Endodermal cell (in vitro differentiated cells): Measurements from ENCODE around the gene ZNF780A. TPM values are rescaled to one million over a fixed set of nuclear protein-coding genes. Genes with fewer than 3 reads are reported as not detected.
"Not testable (repeated sequence)": the region's sequence is repeated elsewhere in the genome, so short reads cannot be mapped to it uniquely, and the experiment has no call there.

ENCODE experiments used
- DNase-seq: peaks from one replicate; pipeline ENCODE4 v3.0.0-alpha.2; 2017
- H3K27ac ChIP-seq: 2 replicates; pipeline ENCODE4 v1.5.1; 2013; ENCODE audit warnings: mild to moderate bottlenecking, low read depth, low read length, moderate library complexity
- H3K27me3 ChIP-seq: 2 replicates; pipeline ENCODE4 v1.6.1; 2013; ENCODE audit warnings: mild to moderate bottlenecking, low read length, moderate library complexity; ENCODE audit not compliant: insufficient read depth, control insufficient read depth, poor library complexity, severe bottlenecking
- H3K36me3 ChIP-seq: 2 replicates; pipeline ENCODE4 v1.7.0; 2013; ENCODE audit warnings: mild to moderate bottlenecking, low read length, moderate library complexity; ENCODE audit not compliant: control insufficient read depth, insufficient read depth
- H3K4me1 ChIP-seq: one replicate; pipeline ENCODE4 v1.7.0; 2013; ENCODE audit warnings: low read length; ENCODE audit not compliant: control insufficient read depth, insufficient read depth
- H3K4me3 ChIP-seq: 2 replicates; pipeline ENCODE4 v1.5.1; 2013; ENCODE audit warnings: mild to moderate bottlenecking, low read length, moderate library complexity
- H3K9ac ChIP-seq: 2 replicates; pipeline ENCODE4 v1.6.1; 2013; ENCODE audit warnings: mild to moderate bottlenecking, low read length, moderate library complexity; ENCODE audit not compliant: poor library complexity, severe bottlenecking; ENCODE audit errors: extremely low read depth
- H3K9me3 ChIP-seq: 2 replicates; pipeline ENCODE4 v1.6.1; 2013; ENCODE audit warnings: mild to moderate bottlenecking, low read length, moderate library complexity; ENCODE audit not compliant: control insufficient read depth
- H3K27ac Mint-ChIP-seq: 2 replicates; pipeline ENCODE4 v1.8.0; 2020; ENCODE audit warnings: mixed read lengths
- H3K27me3 Mint-ChIP-seq: 2 replicates; pipeline ENCODE4 v1.8.0; 2021; ENCODE audit warnings: mild to moderate bottlenecking, mixed read lengths; ENCODE audit not compliant: insufficient read depth
- H3K36me3 Mint-ChIP-seq: 2 replicates; pipeline ENCODE4 v1.8.0; 2020; ENCODE audit warnings: low read depth, mixed read lengths
- H3K4me1 Mint-ChIP-seq: 2 replicates; pipeline ENCODE4 v1.8.0; 2020; ENCODE audit warnings: mixed read lengths
- H3K4me3 Mint-ChIP-seq: 2 replicates; pipeline ENCODE4 v1.8.0; 2020; ENCODE audit warnings: mild to moderate bottlenecking, moderate library complexity, mixed read lengths
- H3K9me3 Mint-ChIP-seq: 2 replicates; pipeline ENCODE4 v1.8.0; 2020; ENCODE audit warnings: mild to moderate bottlenecking, mixed read lengths
- CTCF ChIP-seq: fragments of 200-600 bp; sonication (generic); conservative IDR thresholded peaks from 2 replicates; pipeline ENCODE4 v1.5.0; 2021; ENCODE audit warnings: antibody characterized with exemption, mild to moderate bottlenecking
- WGBS, 2 experiments: methylation state at CpG; one replicate each; pipeline versions ENCODE4 v1.1.5 to v1.1.7; 2013; ENCODE audit warnings: missing lambda C conversion rate in 2 of 2, mixed read lengths in 1 of 2; ENCODE audit not compliant: insufficient coverage in 1 of 2, insufficient read length in 1 of 2; 5-methylcytosine and 5-hydroxymethylcytosine counted together
- total RNA-seq, 2 donors: library from RNA; stranded (reverse); fragmentation: NEBNext Ultra II Directional in 1 of 2; extraction: Animal tissue kit (Norgen Biotek cat#: 25700) in 1 of 2; gene quantifications; 2 replicates in 1 of 2; 3 replicates in 1 of 2; pipeline ENCODE4 v1.2.1, GENCODE V29; 2021

Gene ZNF780A
- total RNA-seq, 2 donors from 2014 or later, result 20.5 to 21.2 TPM

GRCh38 chr19:40129425-40129824 lies 38.7 kb upstream of the ZNF780A start:
- Histone ChIP-seq H3K4me3 (no peak overlapping the region), H3K27me3 (peaks cover 38% of the 10 kb centered on the region), H3K4me1 (no peaks in the 10 kb centered on the region), H3K9ac (no peak overlapping the region), H3K9me3 (peaks cover 8% of the 10 kb centered on the region), H3K27ac (no peak overlapping the region), H3K36me3 (no peaks in the 10 kb centered on the region)
- H3K4me3 Mint-ChIP-seq, result no peak overlapping the region
- H3K36me3 Mint-ChIP-seq, result no peaks in the 10 kb centered on the region
- H3K27me3 Mint-ChIP-seq, result peaks cover 21% of the 10 kb centered on the region
- H3K27ac Mint-ChIP-seq, result no peak overlapping the region
- no peaks in the 10 kb centered on the region for H3K9me3 Mint-ChIP-seq
- TF ChIP-seq CTCF, result no peak
- no peak for DNase-seq
- WGBS, 2 experiments, result 76% methylated on average over 3 of the region's 3 CpGs; no CpG with 5 or more reads in 1 of the 2 experiments
- H3K4me1 Mint-ChIP-seq, result no peaks in the 10 kb centered on the region

GRCh38 chr19:40128991-40129390 lies 38.2 kb upstream of the ZNF780A start:
- H3K27me3 ChIP-seq, result peaks cover 42% of the 10 kb centered on the region
- H3K4me3 ChIP-seq, result no peak overlapping the region
- no peak for DNase-seq
- H3K9ac ChIP-seq, result no peak overlapping the region
- Mint-ChIP-seq H3K4me1 (no peaks in the 10 kb centered on the region), H3K27ac (no peak overlapping the region), H3K36me3 (no peaks in the 10 kb centered on the region), H3K9me3 (no peaks in the 10 kb centered on the region), H3K27me3 (peaks cover 22% of the 10 kb centered on the region), H3K4me3 (no peak overlapping the region)
- no peak for TF ChIP-seq CTCF
- no peak overlapping the region for H3K27ac ChIP-seq
- no peaks in the 10 kb centered on the region for H3K36me3 ChIP-seq
- H3K9me3 ChIP-seq, result peaks cover 8% of the 10 kb centered on the region
- H3K4me1 ChIP-seq, result no peaks in the 10 kb centered on the region

- no peak for DNase-seq
- WGBS, 2 experiments, result 82 to 86% methylated on average over 3 to 4 of the region's 4 CpGs
- no peak for TF ChIP-seq CTCF
- no peak overlapping the region for H3K4me3 Mint-ChIP-seq
- H3K27me3 Mint-ChIP-seq, result peaks cover 3% of the 10 kb centered on the region
- Histone ChIP-seq H3K4me3 (no peak overlapping the region), H3K4me1 (no peaks in the 10 kb centered on the region), H3K36me3 (no peaks in the 10 kb centered on the region), H3K27me3 (peaks cover 19% of the 10 kb centered on the region), H3K27ac (no peak overlapping the region), H3K9me3 (peaks cover 4% of the 10 kb centered on the region), H3K9ac (no peak overlapping the region)
- peaks cover 33% of the 10 kb centered on the region for H3K9me3 Mint-ChIP-seq
- no peaks in the 10 kb centered on the region for H3K36me3 Mint-ChIP-seq
- no peaks in the 10 kb centered on the region for H3K4me1 Mint-ChIP-seq
- H3K27ac Mint-ChIP-seq, result no peak overlapping the region
Measured at GRCh38 chr19:40119380-40119779, 28.6 kb upstream of the ZNF780A start.

GRCh38 chr19:40118638-40119037 lies 27.9 kb upstream of the ZNF780A start:
- not testable (repeated sequence) for H3K36me3 Mint-ChIP-seq, H3K27ac ChIP-seq, H3K4me1 ChIP-seq, H3K27ac Mint-ChIP-seq, H3K4me3 Mint-ChIP-seq, H3K27me3 Mint-ChIP-seq, H3K4me1 Mint-ChIP-seq, DNase-seq, H3K9ac ChIP-seq, H3K36me3 ChIP-seq, H3K9me3 ChIP-seq, H3K4me3 ChIP-seq
- peaks cover 12% of the 10 kb centered on the region for H3K27me3 ChIP-seq
- peaks cover 36% of the 10 kb centered on the region for H3K9me3 Mint-ChIP-seq
- 100% methylated on average over 1 of the region's 25 CpGs; no CpG with 5 or more reads in 1 of the 2 experiments for WGBS, 2 experiments
